Ectodermal cell (in vitro differentiated cells): ENCODE results near the gene SRRM2.

Experiments
- H3K27ac ChIP-seq: 2 replicates; pipeline ENCODE4 v1.7.0; 2013; ENCODE audit warnings: mild to moderate bottlenecking, low read depth, low read length; ENCODE audit not compliant: insufficient read depth, poor library complexity, severe bottlenecking
- H3K27me3 ChIP-seq: 2 replicates; pipeline ENCODE4 v1.7.0; 2013; ENCODE audit warnings: mild to moderate bottlenecking, low read length; ENCODE audit not compliant: insufficient read depth, control insufficient read depth, poor library complexity, severe bottlenecking
- H3K36me3 ChIP-seq: one replicate; pipeline ENCODE4 v1.7.0; 2013; ENCODE audit warnings: low read length; ENCODE audit not compliant: control insufficient read depth, insufficient read depth
- H3K4me1 ChIP-seq: one replicate; pipeline ENCODE4 v1.7.0; 2013; ENCODE audit warnings: low read length; ENCODE audit not compliant: control insufficient read depth, insufficient read depth
- H3K4me3 ChIP-seq: 2 replicates; pipeline ENCODE4 v1.7.0; 2013; ENCODE audit warnings: low read depth, low read length, control low read depth; ENCODE audit not compliant: insufficient read depth
- H3K9me3 ChIP-seq: 2 replicates; pipeline ENCODE4 v1.7.0; 2013; ENCODE audit warnings: mild to moderate bottlenecking, low read length, moderate library complexity; ENCODE audit not compliant: control insufficient read depth
- WGBS, 2 experiments: methylation state at CpG; one replicate each; pipeline ENCODE4 v1.1.7; 2013; ENCODE audit warnings: missing lambda C conversion rate in 2 of 2; 5-methylcytosine and 5-hydroxymethylcytosine counted together

The SRRM2 gene

GRCh38 chr16:2739625-2740430 lies 12.6 kb upstream of the SRRM2 start:
- Histone ChIP-seq H3K27me3 (no peaks in the 10 kb centered on the region), H3K27ac (no peak overlapping the region), H3K9me3 (no peaks in the 10 kb centered on the region), H3K4me1 (no peaks in the 10 kb centered on the region), H3K36me3 (no peaks in the 10 kb centered on the region), H3K4me3 (no peak overlapping the region)
- 86% methylated on average over 8 of the region's 8 CpGs for WGBS, 2 experiments

GRCh38 chr16:2740476-2740875 lies 12.0 kb upstream of the SRRM2 start:
- 91 to 95% methylated on average over 6 of the region's 6 CpGs for WGBS, 2 experiments
- Histone ChIP-seq H3K27ac (no peak overlapping the region), H3K9me3 (no peaks in the 10 kb centered on the region), H3K4me3 (no peak overlapping the region), H3K27me3 (no peaks in the 10 kb centered on the region), H3K4me1 (no peaks in the 10 kb centered on the region), H3K36me3 (no peaks in the 10 kb centered on the region)

- 90 to 94% methylated on average over 4 of the region's 4 CpGs for WGBS, 2 experiments
- H3K9me3 ChIP-seq, result no peaks in the 10 kb centered on the region
- no peaks in the 10 kb centered on the region for H3K36me3 ChIP-seq
- H3K27me3 ChIP-seq, result no peaks in the 10 kb centered on the region
- H3K4me3 ChIP-seq, result no peak overlapping the region
- H3K4me1 ChIP-seq, result no peaks in the 10 kb centered on the region
- H3K27ac ChIP-seq, result no peak overlapping the region
These were observed 11.3 kb upstream of the SRRM2 start for GRCh38 chr16:2741168-2741567.

GRCh38 chr16:2742323-2743006 lies 10.0 kb upstream of the SRRM2 start:
- Histone ChIP-seq H3K4me3 (no peak overlapping the region), H3K27me3 (no peaks in the 10 kb centered on the region), H3K27ac (no peak overlapping the region), H3K4me1 (no peaks in the 10 kb centered on the region), H3K36me3 (no peaks in the 10 kb centered on the region), H3K9me3 (no peaks in the 10 kb centered on the region)
- 93% methylated on average over 12 of the region's 12 CpGs for WGBS, 2 experiments

- 92% methylated on average over 19 of the region's 19 CpGs for WGBS, 2 experiments
- Histone ChIP-seq H3K36me3 (no peaks in the 10 kb centered on the region), H3K27me3 (no peaks in the 10 kb centered on the region), H3K27ac (no peak overlapping the region), H3K4me1 (no peaks in the 10 kb centered on the region), H3K9me3 (no peaks in the 10 kb centered on the region), H3K4me3 (no peak overlapping the region)
These were observed 9.2 kb upstream of the SRRM2 start for GRCh38 chr16:2743007-2743810.

GRCh38 chr16:2744711-2745110 lies 7.7 kb upstream of the SRRM2 start:
- Histone ChIP-seq H3K27me3 (no peaks in the 10 kb centered on the region), H3K36me3 (no peaks in the 10 kb centered on the region), H3K4me1 (no peaks in the 10 kb centered on the region), H3K4me3 (no peak overlapping the region), H3K27ac (no peak overlapping the region), H3K9me3 (no peaks in the 10 kb centered on the region)
- 92 to 95% methylated on average over 6 of the region's 6 CpGs for WGBS, 2 experiments

- no peaks in the 10 kb centered on the region for H3K27me3 ChIP-seq
- H3K36me3 ChIP-seq, result no peaks in the 10 kb centered on the region
- H3K4me1 ChIP-seq, result no peaks in the 10 kb centered on the region
- no peak overlapping the region for H3K27ac ChIP-seq
- 87 to 88% methylated on average over 15 of the region's 15 CpGs for WGBS, 2 experiments
- no peak overlapping the region for H3K4me3 ChIP-seq
- no peaks in the 10 kb centered on the region for H3K9me3 ChIP-seq
These were observed 7.1 kb upstream of the SRRM2 start for GRCh38 chr16:2745116-2745890.

GRCh38 chr16:2745961-2746360 lies 6.5 kb upstream of the SRRM2 start:
- H3K4me1 ChIP-seq, result peaks cover under 1% of the 10 kb centered on the region
- no peaks in the 10 kb centered on the region for H3K27me3 ChIP-seq
- no peaks in the 10 kb centered on the region for H3K9me3 ChIP-seq
- no peak overlapping the region for H3K4me3 ChIP-seq
- no peaks in the 10 kb centered on the region for H3K36me3 ChIP-seq
- no peak overlapping the region for H3K27ac ChIP-seq
- WGBS, 2 experiments, result 91 to 94% methylated on average over 9 of the region's 9 CpGs

- Histone ChIP-seq H3K4me1 (peaks cover 5% of the 10 kb centered on the region), H3K27ac (no peak overlapping the region), H3K27me3 (no peaks in the 10 kb centered on the region), H3K9me3 (no peaks in the 10 kb centered on the region), H3K4me3 (no peak overlapping the region), H3K36me3 (no peaks in the 10 kb centered on the region)
- 95% methylated on average over 7 of the region's 7 CpGs for WGBS, 2 experiments
These were observed 3.5 kb upstream of the SRRM2 start for GRCh38 chr16:2748757-2749455.
